Measurements from ENCODE around the gene UBALD2.
"Not testable (repeated sequence)": the region's sequence is repeated elsewhere in the genome, so short reads cannot be mapped to it uniquely, and the experiment has no call there.

UBALD2 gene

GRCh38 chr17:76265624-76266243 is 586 bp downstream of the UBALD2 start:
- DNase-seq (ENCODE audit: low read depth): no peak

- no peak for DNase-seq (ENCODE audit: low read depth)
These were observed 1.2 kb downstream of the UBALD2 start for GRCh38 chr17:76266244-76266938.

GRCh38 chr17:76267051-76267576 is 2.0 kb downstream of the UBALD2 start:
- DNase-seq (ENCODE audit: low read depth): no peak

GRCh38 chr17:76267581-76268001 is 2.4 kb downstream of the UBALD2 start:
- not testable (repeated sequence) for DNase-seq (ENCODE audit: low read depth)

- peak; percentile 66 for DNase-seq (ENCODE audit: low read depth)
These were observed 3.0 kb downstream of the UBALD2 start for GRCh38 chr17:76268015-76268749.

GRCh38 chr17:76268991-76269981 is 4.1 kb downstream of the UBALD2 start:
- no peak for DNase-seq (ENCODE audit: low read depth)

- DNase-seq (ENCODE audit: low read depth): no peak
These were observed 5.0 kb downstream of the UBALD2 start for GRCh38 chr17:76270127-76270592.

GRCh38 chr17:76270770-76271668 is 5.9 kb downstream of the UBALD2 start:
- no peak for DNase-seq (ENCODE audit: low read depth)

- DNase-seq (ENCODE audit: low read depth): peak; percentile 70
These were observed 6.8 kb downstream of the UBALD2 start for GRCh38 chr17:76271669-76272540.

GRCh38 chr17:76272541-76273444 is 7.6 kb downstream of the UBALD2 start:
- DNase-seq (ENCODE audit: low read depth): peak; percentile 42

- DNase-seq (ENCODE audit: low read depth): no peak
These were observed 8.4 kb downstream of the UBALD2 start for GRCh38 chr17:76273445-76274111.

GRCh38 chr17:76274112-76274956 is 9.2 kb downstream of the UBALD2 start:
- DNase-seq (ENCODE audit: low read depth): no peak

GRCh38 chr17:76275382-76276068 is 10.4 kb downstream of the UBALD2 start:
- DNase-seq (ENCODE audit: low read depth): no peak

- DNase-seq (ENCODE audit: low read depth): no peak
These were observed 10.9 kb downstream of the UBALD2 start for GRCh38 chr17:76276069-76276431.

- DNase-seq (ENCODE audit: low read depth): no peak
These were observed 11.5 kb downstream of the UBALD2 start for GRCh38 chr17:76276461-76277299.

Data from stimulated activated CD8-positive, alpha-beta memory T cell treated with anti-CD3 and anti-CD28 coated beads, Interleukin-12 subunit alpha, Interleukin-12 subunit beta, amount 100 ng/mL, for 4 hours (primary cell).